Body of pancreas (tissue), 4 donors: Measurements from ENCODE around the gene CD8A.

Experiments
- CTCF ChIP-seq, 7 experiments: fragments of 450-650 bp in 4 of 7; fragments of 200-600 bp in 3 of 7; sonication (generic) in 3 of 7; IDR thresholded peaks; one replicate each; pipeline ENCODE4 v1.5.1; 2016 to 2019; ENCODE audit warnings: antibody characterized with exemption in 7 of 7
- POLR2A ChIP-seq, 3 donors: fragments of 450-650 bp; IDR thresholded peaks; one replicate each; pipeline ENCODE4 v1.6.1; 2016; ENCODE audit warnings: antibody characterized with exemption in 3 of 3, mild to moderate bottlenecking in 2 of 3

DNA sequence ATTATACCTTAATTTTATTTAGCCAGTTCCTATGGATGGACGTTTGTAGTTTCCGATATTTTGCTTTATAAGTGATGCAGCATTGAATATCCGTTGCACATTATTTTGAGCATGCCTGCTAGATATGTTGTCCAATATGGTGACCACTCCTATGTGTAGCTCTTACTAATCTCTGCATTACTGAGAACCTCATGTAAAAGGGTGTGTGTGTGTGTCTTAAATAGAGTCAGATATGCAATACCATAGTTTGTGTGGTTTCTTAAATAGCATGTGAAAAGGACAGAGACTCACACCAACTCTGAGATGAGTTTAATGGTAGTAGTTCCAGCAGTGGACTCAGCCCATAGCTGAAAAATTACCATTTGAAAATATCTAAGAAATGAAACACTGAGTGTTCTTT, 32.3 kb downstream of the CD8A start:
- TF ChIP-seq CTCF (IDR thresholded peaks at IDR 0.05) (no peak), POLR2A (IDR thresholded peaks at IDR 0.05) (no peak)
